Activated CD8-positive, alpha-beta T cell treated with anti-CD3 and anti-CD28 coated beads for 36 hours (primary cell): Measurements from ENCODE around the gene NRTN. TPM values are rescaled to one million over a fixed set of nuclear protein-coding genes. Genes with fewer than 3 reads are reported as not detected.

ENCODE experiments used
- ATAC-seq: fragments of 200-7000 bp; cut with Tn5 transposase; one replicate; pipeline ENCODE4 v1.10.0; 2021; ENCODE audit warnings: mild to moderate bottlenecking, moderate library complexity
- CTCF ChIA-PET: fragments of 350-600 bp; sonication (Branson Sonifier 250); formaldehyde crosslinking; loops from one replicate; lab custom pipeline; 2021; ENCODE audit warnings: antibody characterized with exemption; lab: Charles Lee
- POLR2A ChIA-PET: fragments of 350-600 bp; sonication (Branson Sonifier 250); formaldehyde crosslinking; loops from one replicate; lab custom pipeline; 2021; ENCODE audit warnings: antibody characterized with exemption; lab: Charles Lee
- DNase-seq: peaks from one replicate; pipeline ENCODE4 v3.0.0-alpha.2; 2020
- H3K27ac Mint-ChIP-seq: one replicate; pipeline ENCODE4 v1.8.0; 2021; ENCODE audit warnings: mild to moderate bottlenecking, mixed read lengths
- H3K27me3 Mint-ChIP-seq: one replicate; pipeline ENCODE4 v1.8.0; 2021; ENCODE audit warnings: mixed read lengths
- H3K36me3 Mint-ChIP-seq: one replicate; pipeline ENCODE4 v1.8.0; 2021; ENCODE audit warnings: low read depth, mixed read lengths
- H3K4me1 Mint-ChIP-seq: one replicate; pipeline ENCODE4 v1.8.0; 2021; ENCODE audit warnings: low read depth, mixed read lengths
- H3K4me3 Mint-ChIP-seq: one replicate; pipeline ENCODE4 v1.8.0; 2021; ENCODE audit warnings: mild to moderate bottlenecking, moderate library complexity, mixed read lengths
- H3K9me3 Mint-ChIP-seq: one replicate; pipeline ENCODE4 v1.8.0; 2021; ENCODE audit warnings: mixed read lengths
- intact Hi-C: fragments of 100-400 bp; cut with micrococcal nuclease; formaldehyde crosslinking; loops from one replicate; pipeline ENCODE4 v1.10.0; 2022
- total RNA-seq, 2 experiments: library from RNA; stranded (reverse); gene quantifications; one replicate each; pipeline ENCODE4 v1.2.3, GENCODE V29; 2021
- TF ChIP-seq, protein P1 (sequence below): fragments of 200-600 bp; IDR thresholded peaks from one replicate; pipeline ENCODE4 v1.8.0; 2022; ENCODE audit warnings: antibody characterized with exemption, mild to moderate bottlenecking

The NRTN gene
- total RNA-seq, 2 experiments from 2014 or later, result 0.72 TPM; not detected in 1

DNA sequence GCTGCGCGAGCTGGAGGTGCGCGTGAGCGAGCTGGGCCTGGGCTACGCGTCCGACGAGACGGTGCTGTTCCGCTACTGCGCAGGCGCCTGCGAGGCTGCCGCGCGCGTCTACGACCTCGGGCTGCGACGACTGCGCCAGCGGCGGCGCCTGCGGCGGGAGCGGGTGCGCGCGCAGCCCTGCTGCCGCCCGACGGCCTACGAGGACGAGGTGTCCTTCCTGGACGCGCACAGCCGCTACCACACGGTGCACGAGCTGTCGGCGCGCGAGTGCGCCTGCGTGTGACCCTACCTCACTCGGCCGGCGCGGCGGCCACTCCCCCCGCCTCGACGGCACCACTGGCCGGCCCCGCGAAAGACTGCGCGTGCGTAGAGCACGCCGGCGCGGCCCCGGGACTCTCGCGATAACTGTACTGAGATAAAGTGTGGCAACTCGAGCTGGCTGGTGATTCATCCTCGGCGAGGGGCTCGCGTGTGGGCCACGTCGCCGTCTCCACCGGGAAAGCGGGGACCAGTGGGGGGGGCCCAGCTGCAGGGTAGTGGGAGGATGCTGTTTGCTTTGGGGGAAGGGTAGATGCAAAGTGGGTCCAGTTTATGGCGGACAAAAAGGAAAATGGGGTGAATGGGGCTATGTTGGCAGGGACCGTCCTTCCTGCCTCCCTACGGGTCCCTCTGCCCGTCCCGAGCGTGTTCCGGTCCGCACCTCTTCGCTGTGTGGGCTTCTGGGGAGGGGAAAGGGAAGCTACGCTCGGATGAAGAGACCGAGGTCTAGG, 23.2 kb downstream of the NRTN start:
- no peaks in the 10 kb centered on the region for H3K27me3 Mint-ChIP-seq
- H3K4me3 Mint-ChIP-seq, result peak overlapping the region; percentile 89
- peak; percentile 96 for DNase-seq
- POLR2A ChIA-PET, result interaction anchor here (0.6 to 3.5 kb wide), 19 partner anchors 11 to 151 kb away, joined by 3 to 34 read pairs (median 4); partner anchors contain the start of genes DUS3L, FUT6, NDUFA11 and RPL36
- peak overlapping the region; percentile 95 for H3K27ac Mint-ChIP-seq
- peak; percentile 83 for ATAC-seq
- peaks cover 7% of the 10 kb centered on the region for H3K4me1 Mint-ChIP-seq
- TF ChIP-seq, protein P1, sequence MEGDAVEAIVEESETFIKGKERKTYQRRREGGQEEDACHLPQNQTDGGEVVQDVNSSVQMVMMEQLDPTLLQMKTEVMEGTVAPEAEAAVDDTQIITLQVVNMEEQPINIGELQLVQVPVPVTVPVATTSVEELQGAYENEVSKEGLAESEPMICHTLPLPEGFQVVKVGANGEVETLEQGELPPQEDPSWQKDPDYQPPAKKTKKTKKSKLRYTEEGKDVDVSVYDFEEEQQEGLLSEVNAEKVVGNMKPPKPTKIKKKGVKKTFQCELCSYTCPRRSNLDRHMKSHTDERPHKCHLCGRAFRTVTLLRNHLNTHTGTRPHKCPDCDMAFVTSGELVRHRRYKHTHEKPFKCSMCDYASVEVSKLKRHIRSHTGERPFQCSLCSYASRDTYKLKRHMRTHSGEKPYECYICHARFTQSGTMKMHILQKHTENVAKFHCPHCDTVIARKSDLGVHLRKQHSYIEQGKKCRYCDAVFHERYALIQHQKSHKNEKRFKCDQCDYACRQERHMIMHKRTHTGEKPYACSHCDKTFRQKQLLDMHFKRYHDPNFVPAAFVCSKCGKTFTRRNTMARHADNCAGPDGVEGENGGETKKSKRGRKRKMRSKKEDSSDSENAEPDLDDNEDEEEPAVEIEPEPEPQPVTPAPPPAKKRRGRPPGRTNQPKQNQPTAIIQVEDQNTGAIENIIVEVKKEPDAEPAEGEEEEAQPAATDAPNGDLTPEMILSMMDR, result no peak
- intact Hi-C loops, result no loop called here
- H3K9me3 Mint-ChIP-seq, result no peaks in the 10 kb centered on the region
- H3K36me3 Mint-ChIP-seq, result no peaks in the 10 kb centered on the region
- CTCF ChIA-PET, result interaction anchor here (0.7 to 3.5 kb wide), 7 partner anchors 20 to 194 kb away, joined by 3 to 36 read pairs (median 3); partner anchors contain the start of genes NRTN and RPL36

DNA sequence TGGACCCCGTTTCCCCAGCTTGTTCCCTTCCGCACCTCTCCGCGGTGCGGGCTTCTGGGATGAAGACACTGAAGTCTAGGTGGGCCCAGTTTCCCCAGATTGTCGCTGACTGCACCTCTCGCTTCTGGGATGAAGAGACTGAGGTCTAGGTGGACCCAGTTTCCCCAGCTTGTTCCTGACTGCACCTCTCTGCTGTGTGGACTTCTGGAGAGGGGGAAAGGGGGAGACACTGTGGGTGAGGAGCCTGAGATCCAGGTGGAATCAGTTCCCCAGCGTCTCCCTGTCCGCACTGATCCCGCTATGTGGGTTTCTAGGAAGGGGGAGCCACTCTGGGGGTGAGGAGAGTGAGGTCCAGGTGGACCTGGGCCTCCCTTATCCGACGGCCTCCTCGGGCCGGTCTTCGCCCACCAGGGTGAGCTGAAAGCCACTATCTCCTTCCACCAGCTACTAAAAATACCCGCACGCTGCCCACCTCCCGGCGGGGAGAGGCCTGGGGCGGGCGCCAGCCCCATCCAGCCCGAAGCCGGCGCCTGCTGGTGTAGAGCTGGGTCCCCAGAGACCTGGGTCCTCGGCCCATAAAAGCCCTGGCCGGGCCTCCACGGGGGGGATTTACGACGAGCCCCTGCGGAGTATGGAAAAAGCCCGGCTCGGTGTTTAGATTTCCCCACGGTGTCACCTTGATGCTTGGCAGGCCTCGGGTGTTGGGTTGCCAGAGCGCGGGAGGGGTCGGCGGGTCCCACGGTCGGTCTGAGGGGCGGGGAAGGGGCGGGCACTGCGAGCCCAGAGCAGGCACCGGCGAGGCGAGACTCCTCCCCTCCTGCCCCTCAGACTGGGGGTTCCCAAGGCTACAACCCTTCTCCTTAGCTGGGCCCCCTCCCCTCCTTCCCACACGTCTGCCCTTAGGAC, 24.0 kb downstream of the NRTN start:
- Mint-ChIP-seq H3K27ac (peak overlapping the region; percentile 95), H3K4me1 (peaks cover 7% of the 10 kb centered on the region), H3K27me3 (no peaks in the 10 kb centered on the region), H3K36me3 (no peaks in the 10 kb centered on the region), H3K9me3 (no peaks in the 10 kb centered on the region), H3K4me3 (peak overlapping the region; percentile 89)
- ChIA-PET POLR2A (interaction anchor here (0.6 to 3.5 kb wide), 18 partner anchors 10 to 152 kb away, joined by 3 to 34 read pairs (median 4); partner anchors contain the start of genes DUS3L, FUT6, NDUFA11 and RPL36), CTCF (interaction anchor here (0.7 to 3.5 kb wide), 6 partner anchors 21 to 139 kb away, joined by 3 to 36 read pairs (median 4); partner anchors contain the start of genes NRTN and RPL36)
- ATAC-seq, result no peak
- TF ChIP-seq, protein P1, result no peak
- intact Hi-C loops, result no loop called here
- DNase-seq, result peak; percentile 68

DNA sequence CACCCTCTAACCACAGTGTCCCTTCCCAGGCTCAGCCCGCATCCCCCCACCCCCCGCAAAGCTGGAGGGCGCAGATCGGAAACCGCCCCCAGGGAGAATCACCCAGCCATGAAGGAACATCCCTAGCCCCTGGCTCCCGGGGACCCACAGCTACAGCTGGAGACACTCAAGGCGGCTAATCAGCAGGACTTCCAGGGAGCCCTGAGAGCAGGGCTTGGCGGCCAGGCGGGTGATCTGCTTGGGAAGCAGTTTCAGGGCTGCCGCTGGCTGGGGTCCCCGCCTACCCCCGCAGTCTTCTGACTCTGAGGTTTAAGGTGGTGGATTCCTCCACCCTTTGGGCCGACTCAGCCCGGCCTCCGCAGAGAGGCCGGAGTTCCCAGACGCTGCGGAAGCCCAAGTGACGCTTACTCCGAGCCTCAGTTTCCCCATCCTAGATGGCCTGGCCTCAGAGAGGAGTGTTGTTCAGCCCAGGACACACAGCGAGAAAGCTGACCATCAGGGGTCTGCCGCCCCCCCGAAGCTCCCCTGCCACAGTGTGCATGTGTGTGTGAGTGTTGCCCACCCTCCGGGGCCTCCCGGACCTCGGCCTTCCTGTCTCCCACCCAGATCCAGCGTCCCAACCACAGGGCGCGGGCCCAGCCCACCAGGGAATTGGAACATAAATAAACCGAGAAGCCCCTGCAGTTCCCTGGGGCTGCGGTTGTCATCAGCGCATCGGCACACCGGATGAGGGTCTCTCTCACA, 24.9 kb downstream of the NRTN start:
- Mint-ChIP-seq H3K4me1 (peaks cover 7% of the 10 kb centered on the region), H3K27me3 (no peaks in the 10 kb centered on the region), H3K36me3 (no peaks in the 10 kb centered on the region), H3K9me3 (no peaks in the 10 kb centered on the region), H3K27ac (no peak overlapping the region), H3K4me3 (peak overlapping the region; percentile 89)
- DNase-seq (no peak), ATAC-seq (no peak)
- ChIA-PET CTCF (interaction anchor here (0.7 to 3.5 kb wide), 2 partner anchors 26 to 123 kb away, joined by 3 to 36 read pairs; partner anchors contain the start of gene NRTN), POLR2A (interaction anchor here (1.2 to 3.5 kb wide), 5 partner anchors 17 to 139 kb away, joined by 3 to 34 read pairs (median 7); partner anchors contain the start of genes DUS3L, NDUFA11 and VMAC)
- intact Hi-C loops, result no loop called here
- TF ChIP-seq, protein P1, result no peak

DNA sequence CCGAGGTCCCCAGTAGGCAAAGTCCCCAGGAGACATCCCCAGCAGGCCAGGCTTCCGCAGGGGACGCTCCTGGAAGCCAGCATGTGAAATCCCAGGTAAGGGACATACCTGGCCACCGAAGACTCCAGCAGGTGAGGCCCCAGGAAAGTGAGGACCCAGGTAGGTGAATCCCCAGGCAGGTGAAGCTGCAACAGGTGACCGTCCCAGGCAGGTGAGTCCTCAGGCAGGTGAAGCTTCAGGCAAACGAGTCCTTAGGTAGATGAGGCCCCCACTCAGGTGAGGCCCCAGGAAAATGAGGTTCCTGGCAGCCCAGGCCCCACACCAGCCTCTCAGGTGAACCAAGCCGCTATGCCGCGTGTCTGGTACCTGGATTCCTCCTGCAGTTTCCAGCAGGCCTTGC, 26.3 kb downstream of the NRTN start:
- DNase-seq (no peak), ATAC-seq (no peak)
- TF ChIP-seq, protein P1, result no peak
- intact Hi-C loops, result no loop called here
- no peaks in the 10 kb centered on the region for H3K9me3 Mint-ChIP-seq
- no peaks in the 10 kb centered on the region for H3K36me3 Mint-ChIP-seq
- CTCF ChIA-PET, result no interaction called here
- H3K27ac Mint-ChIP-seq, result no peak overlapping the region
- H3K4me1 Mint-ChIP-seq, result peaks cover 7% of the 10 kb centered on the region
- H3K4me3 Mint-ChIP-seq, result no peak overlapping the region
- H3K27me3 Mint-ChIP-seq, result no peaks in the 10 kb centered on the region
- POLR2A ChIA-PET, result interaction anchor here (1.0 kb wide), 1 partner anchor 8 kb away, joined by 3 read pairs; the partner anchor contains the start of gene FUT6
